ENCODE data around the gene ZNF350.
"Not testable (repeated sequence)": the region's sequence is repeated elsewhere in the genome, so short reads cannot be mapped to it uniquely, and the experiment has no call there.

ZNF350 gene

DNA sequence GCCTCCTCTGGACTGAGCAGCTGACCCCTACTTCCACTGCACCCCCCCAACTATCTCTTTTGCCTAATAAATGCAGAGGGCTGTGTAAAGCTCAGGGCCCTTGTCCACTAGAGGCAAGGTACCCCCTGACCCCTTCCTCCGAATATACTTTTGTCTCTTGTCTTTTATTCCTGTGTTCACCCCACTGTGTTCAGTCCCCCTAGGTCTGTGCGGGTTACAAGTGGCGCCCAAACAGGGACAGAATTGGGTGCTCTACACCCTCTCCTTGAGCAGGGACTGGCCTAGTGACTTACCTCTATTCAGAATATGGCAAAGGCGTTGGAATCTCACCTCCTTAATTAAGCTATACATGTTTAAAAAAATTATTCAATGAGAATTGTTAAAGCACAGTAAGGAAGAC lies 15.0 kb downstream of the ZNF350 start:
- peak; percentile 17 for DNase-seq (ENCODE audit: low read depth)

GRCh38 chr19:51970718-51971117 lies 15.9 kb downstream of the ZNF350 start:
- no peak for DNase-seq (ENCODE audit: low read depth)

- no peak for DNase-seq (ENCODE audit: low read depth)
Measured at GRCh38 chr19:51965583-51965982, 21.1 kb downstream of the ZNF350 start.

DNA sequence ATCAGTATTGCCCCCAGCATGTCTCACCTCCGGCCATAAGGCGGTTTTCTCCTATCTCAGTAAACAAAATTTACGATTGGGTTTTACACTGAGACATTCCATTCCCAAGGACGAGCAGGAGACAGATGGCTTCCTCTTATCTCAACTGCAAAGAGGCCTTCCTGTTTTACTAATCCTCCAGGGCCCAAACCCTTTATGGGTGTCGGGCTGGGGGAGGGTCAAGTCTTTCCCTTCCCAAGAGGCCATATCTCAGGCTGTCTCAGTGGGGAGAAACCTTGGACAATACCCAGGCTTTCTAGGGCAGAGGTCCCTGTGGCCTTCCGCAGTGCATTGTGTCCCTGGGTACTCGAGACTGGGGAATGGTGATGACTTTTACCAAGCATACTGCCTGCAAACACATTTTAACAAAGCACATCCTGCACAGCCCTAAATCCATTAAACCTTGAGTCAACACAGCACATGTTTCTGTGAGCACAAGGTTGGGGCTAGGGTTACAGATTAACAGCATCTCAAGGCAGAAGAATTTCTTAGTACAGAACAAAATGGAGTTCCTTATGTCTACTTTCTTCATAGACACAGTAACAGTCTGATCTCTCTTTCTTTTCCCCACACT lies 25.9 kb downstream of the ZNF350 start:
- DNase-seq (ENCODE audit: low read depth), result peak; percentile 52

DNA sequence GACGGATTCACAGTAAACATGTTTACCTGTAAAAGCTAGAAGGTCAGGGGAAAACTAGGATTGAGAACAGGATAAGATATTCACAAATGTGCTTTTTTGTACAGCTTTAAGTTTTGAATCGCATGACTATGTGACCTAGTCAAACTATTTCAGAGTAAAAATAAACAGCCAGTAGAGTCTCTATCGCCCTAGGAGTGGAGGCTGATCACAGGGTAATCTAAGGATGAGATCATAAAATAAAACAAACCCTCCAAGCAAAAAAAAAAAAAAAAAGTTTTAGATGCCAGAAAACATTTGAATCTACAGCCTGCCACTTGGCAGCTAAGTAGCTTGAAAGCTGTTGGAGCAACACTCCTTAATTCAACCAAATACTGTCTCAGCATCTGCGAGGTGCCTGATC lies 26.8 kb downstream of the ZNF350 start:
- DNase-seq (ENCODE audit: low read depth), result no peak

- DNase-seq (ENCODE audit: low read depth), result not testable (repeated sequence)
Measured at GRCh38 chr19:51957846-51958245, 28.8 kb downstream of the ZNF350 start.

GRCh38 chr19:51948975-51949374 lies 37.7 kb downstream of the ZNF350 start:
- DNase-seq (ENCODE audit: low read depth), result no peak

GRCh38 chr19:51946602-51947001 lies 40.0 kb downstream of the ZNF350 start:
- no peak for DNase-seq (ENCODE audit: low read depth)

DNA sequence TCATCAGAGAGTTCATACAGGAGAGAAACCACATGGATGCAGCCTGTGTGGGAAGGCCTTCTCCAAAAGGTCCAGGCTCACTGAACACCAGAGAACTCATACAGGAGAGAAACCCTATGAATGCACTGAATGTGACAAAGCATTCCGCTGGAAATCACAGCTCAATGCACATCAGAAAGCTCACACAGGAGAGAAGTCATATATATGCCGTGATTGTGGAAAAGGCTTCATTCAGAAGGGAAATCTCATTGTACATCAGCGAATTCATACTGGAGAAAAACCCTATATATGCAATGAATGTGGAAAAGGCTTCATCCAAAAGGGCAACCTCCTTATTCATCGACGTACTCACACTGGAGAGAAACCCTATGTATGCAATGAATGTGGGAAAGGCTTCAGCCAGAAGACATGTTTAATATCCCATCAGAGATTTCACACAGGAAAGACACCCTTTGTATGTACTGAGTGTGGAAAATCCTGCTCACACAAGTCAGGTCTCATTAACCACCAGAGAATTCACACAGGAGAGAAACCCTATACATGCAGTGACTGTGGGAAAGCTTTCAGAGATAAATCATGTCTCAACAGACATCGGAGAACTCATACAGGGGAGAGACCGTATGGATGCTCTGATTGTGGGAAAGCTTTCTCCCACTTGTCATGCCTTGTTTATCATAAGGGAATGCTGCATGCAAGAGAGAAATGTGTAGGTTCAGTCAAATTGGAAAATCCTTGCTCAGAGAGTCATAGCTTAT lies 41.7 kb downstream of the ZNF350 start:
- no peak for DNase-seq (ENCODE audit: low read depth)

DNA sequence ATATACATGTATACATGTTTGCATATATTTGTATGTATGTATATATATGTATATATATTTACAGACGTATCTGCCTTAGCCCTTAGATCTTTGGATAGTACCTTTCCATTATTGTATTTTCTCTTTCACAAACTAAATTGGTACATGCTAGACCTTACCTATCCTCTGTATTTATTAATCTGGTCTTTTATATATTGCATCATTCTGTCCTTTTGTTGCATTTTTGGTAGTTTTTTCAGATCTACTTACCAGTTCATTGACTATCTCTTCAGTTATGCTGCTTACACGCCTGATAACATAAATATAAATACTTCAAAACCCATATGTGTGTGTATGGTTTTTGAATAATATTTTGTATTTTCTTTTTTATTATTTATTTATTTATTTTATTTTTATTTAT lies 47.7 kb downstream of the ZNF350 start:
- no peak for DNase-seq (ENCODE audit: low read depth)

DNA sequence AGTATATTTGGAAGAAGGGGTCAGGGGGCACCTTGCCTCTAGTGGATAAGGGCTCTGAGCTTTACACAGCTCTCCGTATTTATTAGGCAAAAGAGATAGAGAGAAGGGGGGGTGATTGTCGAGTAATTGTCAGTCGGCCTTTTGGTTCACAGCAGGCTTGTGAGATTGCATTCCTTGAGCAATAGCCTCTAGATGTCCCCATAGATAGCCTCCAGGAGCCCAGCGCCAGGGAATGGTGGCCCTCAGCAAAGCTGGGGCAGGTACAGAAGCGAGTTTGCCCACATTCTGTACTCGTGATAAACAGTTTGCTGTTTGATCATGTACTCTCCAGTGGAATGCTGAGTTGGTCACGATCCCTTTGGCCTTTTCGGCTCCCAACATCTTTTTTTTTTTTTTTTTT lies 54.7 kb downstream of the ZNF350 start:
- DNase-seq (ENCODE audit: low read depth), result no peak

- no peak for DNase-seq (ENCODE audit: low read depth)
Measured at GRCh38 chr19:51927859-51928258, 58.8 kb downstream of the ZNF350 start.

DNA sequence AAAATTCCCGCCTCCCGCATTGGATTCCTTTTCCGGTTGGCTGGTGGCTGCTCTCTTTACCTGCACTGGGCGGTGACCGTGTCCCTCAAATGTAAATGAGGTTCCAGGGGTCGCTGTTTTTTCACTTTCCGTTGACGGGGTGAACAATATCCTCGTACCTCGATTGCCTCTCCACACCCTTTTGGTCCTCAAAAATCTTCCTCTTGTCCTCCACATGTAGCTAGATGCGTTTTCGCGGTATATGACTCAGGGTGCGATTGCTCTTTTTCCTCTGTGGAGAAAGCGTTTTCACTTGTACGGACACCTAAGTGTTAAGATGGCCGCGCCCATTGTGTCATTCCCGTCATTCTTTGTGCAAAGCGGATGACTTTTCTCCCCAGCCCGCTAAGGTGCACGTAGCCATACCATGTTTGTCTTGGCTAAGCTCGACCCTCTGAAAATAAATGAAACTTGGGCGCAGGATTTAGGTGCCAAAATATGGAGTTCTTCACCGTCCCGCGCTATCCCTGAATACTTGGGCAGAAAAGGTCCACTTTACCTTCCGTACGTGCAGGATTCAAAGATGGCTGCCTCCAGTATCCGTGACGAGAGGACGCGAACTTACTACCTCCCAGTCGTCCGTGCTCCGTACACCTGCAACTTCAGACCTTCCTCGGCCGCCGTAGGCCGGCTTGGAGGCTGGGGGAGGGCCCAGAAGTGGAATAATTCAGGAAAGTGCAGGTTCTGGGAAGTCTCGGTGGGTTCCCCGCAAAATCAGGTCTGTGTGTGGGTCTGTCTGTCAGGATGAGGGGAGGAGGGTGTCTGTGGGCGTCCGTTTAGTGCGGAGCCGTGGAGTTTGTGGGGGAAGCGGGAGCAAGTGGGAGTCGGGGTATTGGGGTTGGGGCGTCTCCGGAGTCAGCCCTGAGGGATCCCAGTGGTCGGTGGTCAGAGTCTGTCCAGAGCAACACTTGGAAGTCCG lies 59.6 kb downstream of the ZNF350 start, which contains the start of gene ZNF613:
ZNF613 (plus strand) TSS at position 689 of the 958 bp plus-strand sequence. CDS start 8,749 bp downstream, outside the sequence.
- DNase-seq (ENCODE audit: low read depth), result peak; percentile 90

DNA sequence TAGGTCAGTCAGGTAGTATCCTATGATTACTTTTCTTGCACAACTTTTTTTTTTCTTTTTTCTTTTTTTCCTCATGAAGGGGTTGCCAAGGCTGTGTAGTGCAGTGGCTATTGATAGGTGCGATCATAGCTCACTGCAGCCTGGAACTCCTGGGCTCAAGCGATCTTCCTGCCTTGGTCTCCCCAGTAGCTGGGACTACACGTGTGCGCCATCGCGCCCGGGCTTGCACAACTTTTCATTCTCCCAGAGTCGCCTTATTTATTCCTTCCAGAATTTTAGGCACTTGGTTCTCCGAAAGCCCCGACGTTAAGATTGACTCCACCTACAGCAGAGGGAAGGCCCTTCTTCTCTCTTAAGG lies 60.2 kb downstream of the ZNF350 start:
- DNase-seq (ENCODE audit: low read depth), result no peak

GRCh38 chr19:51921949-51922348 lies 64.7 kb downstream of the ZNF350 start:
- no peak for DNase-seq (ENCODE audit: low read depth)

- DNase-seq (ENCODE audit: low read depth), result no peak
Measured at GRCh38 chr19:51919606-51920005, 67.0 kb downstream of the ZNF350 start.

- no peak for DNase-seq (ENCODE audit: low read depth)
Measured at GRCh38 chr19:51916167-51916566, 70.5 kb downstream of the ZNF350 start.

- DNase-seq (ENCODE audit: low read depth), result no peak
Measured at GRCh38 chr19:51915324-51915867, 71.2 kb downstream of the ZNF350 start.
